PC-3 (cell line): ENCODE results near the gene PODXL2. TPM values are rescaled to one million over a fixed set of nuclear protein-coding genes. Genes with fewer than 3 reads are reported as not detected.

Experiments used
- ATAC-seq: fragments of 200-7000 bp; cut with Tn5 transposase; 2 replicates; pipeline ENCODE4 v1.9.1; 2020; ENCODE audit warnings: mild to moderate bottlenecking, moderate library complexity
- BruUV-seq: library from RNA; stranded (reverse); fragments of 400-500 nt; replicated peaks from 2 replicates; lab custom pipeline; 2021; lab: Mats Ljungman, UMichigan
- CTCF ChIA-PET: fragments of 300-600 bp; sonication (Branson Sonifier 250); formaldehyde crosslinking; loops from one replicate; lab custom pipeline; 2022; ENCODE audit warnings: antibody characterized with exemption; lab: Charles Lee
- POLR2A ChIA-PET: fragments of 300-600 bp; sonication (Branson Sonifier 250); formaldehyde crosslinking; loops from one replicate; lab custom pipeline; 2022; ENCODE audit warnings: antibody characterized with exemption; ENCODE audit not compliant: unreplicated experiment; lab: Charles Lee
- DNase-seq: peaks from one replicate; pipeline ENCODE4 v3.0.0-alpha.2; 2015
- H2AFZ ChIP-seq: fragments of 300-600 bp; sonication (generic); 2 replicates; pipeline ENCODE4 v1.6.0; 2016; ENCODE audit warnings: antibody characterized with exemption, low read length
- H3F3A ChIP-seq: fragments of 300-600 bp; sonication (generic); one replicate; pipeline ENCODE4 v1.6.0; 2017; ENCODE audit warnings: antibody characterized with exemption, low read length, control low read depth, mild to moderate bottlenecking; ENCODE audit not compliant: unreplicated experiment
- H3K27ac ChIP-seq: fragments of 300-600 bp; sonication (generic); 2 replicates; pipeline ENCODE4 v1.5.1; 2016; ENCODE audit warnings: mild to moderate bottlenecking, low read length
- H3K27me3 ChIP-seq: fragments of 300-600 bp; sonication (generic); 2 replicates; pipeline ENCODE4 v1.6.1; 2016; ENCODE audit warnings: low read length, mixed read lengths
- H3K36me3 ChIP-seq: fragments of 300-600 bp; sonication (generic); 2 replicates; pipeline ENCODE4 v1.6.1; 2016; ENCODE audit warnings: low read depth, mixed run types, low read length, mixed read lengths
- H3K4me1 ChIP-seq: fragments of 300-600 bp; sonication (generic); 2 replicates; pipeline ENCODE4 v1.5.1; 2016; ENCODE audit warnings: low read length; ENCODE audit not compliant: insufficient read depth
- H3K4me2 ChIP-seq: fragments of 300-600 bp; sonication (generic); 2 replicates; pipeline ENCODE4 v1.6.0; 2016; ENCODE audit warnings: low read length
- H3K4me3 ChIP-seq: fragments of 300-600 bp; sonication (generic); 2 replicates; pipeline ENCODE4 v1.5.1; 2016; ENCODE audit warnings: mild to moderate bottlenecking, low read length, mixed read lengths
- H3K79me2 ChIP-seq: fragments of 300-600 bp; sonication (generic); 2 replicates; pipeline ENCODE4 v1.6.1; 2017; ENCODE audit warnings: low read length, mixed read lengths
- H3K9ac ChIP-seq: fragments of 300-600 bp; sonication (generic); 2 replicates; pipeline ENCODE4 v1.6.0; 2016; ENCODE audit warnings: mild to moderate bottlenecking, low read length
- H3K9me2 ChIP-seq: fragments of 300-600 bp; sonication (generic); replicated peaks from 2 replicates; pipeline ENCODE4 v1.6.1; 2016; ENCODE audit warnings: mixed run types, low read length, mixed read lengths
- H3K9me3 ChIP-seq: fragments of 300-600 bp; sonication (generic); 2 replicates; pipeline ENCODE4 v1.6.1; 2016; ENCODE audit warnings: low read length, mixed read lengths
- H4K20me1 ChIP-seq: fragments of 300-600 bp; sonication (generic); 2 replicates; pipeline ENCODE4 v1.6.1; 2016; ENCODE audit warnings: low read length, mixed read lengths
- CTCF ChIP-seq: fragments of 300-600 bp; sonication (generic); conservative IDR thresholded peaks from 2 replicates; pipeline ENCODE4 v1.5.1; 2017; ENCODE audit warnings: antibody characterized with exemption, low read depth, mild to moderate bottlenecking, low read length
- EZH2 ChIP-seq: fragments of 300-600 bp; sonication (generic); IDR thresholded peaks from one replicate; pipeline ENCODE4 v1.6.1; 2017; ENCODE audit warnings: antibody characterized with exemption, mild to moderate bottlenecking, low read length; ENCODE audit not compliant: unreplicated experiment
- EZH2phosphoT487 ChIP-seq: fragments of 300-600 bp; sonication (generic); IDR thresholded peaks from 2 replicates; pipeline ENCODE4 v1.6.1; 2018; ENCODE audit warnings: mild to moderate bottlenecking, antibody characterized with exemption, low read length, borderline replicate concordance
- intact Hi-C: fragments of 100-400 bp; cut with micrococcal nuclease; formaldehyde crosslinking; loops from 2 replicates; pipeline ENCODE4 v1.9.0; 2023
- total RNA-seq: library from RNA; depleted of rRNA; stranded (reverse); fragments of >200 nt; gene quantifications from 2 replicates; pipeline ENCODE4 v1.2.3, GENCODE V29; 2014

PODXL2 gene
- total RNA-seq, 1 experiment from 2014 or later, result 32.4 TPM

- H3K27me3 ChIP-seq, result no peaks in the 10 kb centered on the region
- no peak overlapping the region for H3K4me2 ChIP-seq
- no peaks in the 10 kb centered on the region for H3K9me2 ChIP-seq
- no peak overlapping the region for H3K9ac ChIP-seq
- H4K20me1 ChIP-seq, result no peaks in the 10 kb centered on the region
- ChIA-PET CTCF (no interaction called here), POLR2A (no interaction called here)
- no peaks in the 10 kb centered on the region for H3K79me2 ChIP-seq
- no peak for TF ChIP-seq CTCF
- no peak overlapping the region for H3K4me3 ChIP-seq
- no TSS peak for BruUV-seq
- intact Hi-C loops, result no loop called here
- H3F3A ChIP-seq, result no peaks in the 10 kb centered on the region
- peak; percentile 53 for ATAC-seq
- no peaks in the 10 kb centered on the region for H3K36me3 ChIP-seq
- no peak overlapping the region for H3K27ac ChIP-seq
- no peaks in the 10 kb centered on the region for H3K4me1 ChIP-seq
- H2AFZ ChIP-seq, result no peak overlapping the region
- H3K9me3 ChIP-seq, result no peaks in the 10 kb centered on the region
- peak; percentile 37 for DNase-seq
Measured at GRCh38 chr3:127639173-127640041, 10.4 kb downstream of the PODXL2 start.

GRCh38 chr3:127640042-127640355, 11.0 kb downstream of the PODXL2 start:
- no peaks in the 10 kb centered on the region for H4K20me1 ChIP-seq
- no peaks in the 10 kb centered on the region for H3K79me2 ChIP-seq
- H3K9me3 ChIP-seq, result no peaks in the 10 kb centered on the region
- ChIA-PET CTCF (no interaction called here), POLR2A (no interaction called here)
- H3K4me3 ChIP-seq, result no peak overlapping the region
- no TSS peak for BruUV-seq
- no peak for DNase-seq
- no peak overlapping the region for H3K9ac ChIP-seq
- H3K36me3 ChIP-seq, result no peaks in the 10 kb centered on the region
- intact Hi-C loops, result no loop called here
- H3K9me2 ChIP-seq, result no peaks in the 10 kb centered on the region
- H3K4me1 ChIP-seq, result no peaks in the 10 kb centered on the region
- no peaks in the 10 kb centered on the region for H3F3A ChIP-seq
- no peak overlapping the region for H3K27ac ChIP-seq
- no peaks in the 10 kb centered on the region for H3K27me3 ChIP-seq
- H3K4me2 ChIP-seq, result no peak overlapping the region
- no peak for TF ChIP-seq EZH2
- TF ChIP-seq CTCF, result no peak
- no peak for TF ChIP-seq EZH2phosphoT487
- no peak overlapping the region for H2AFZ ChIP-seq
- no peak for ATAC-seq

- Histone ChIP-seq H2AFZ (no peak overlapping the region), H3K79me2 (no peaks in the 10 kb centered on the region), H3K4me3 (no peak overlapping the region), H3K36me3 (no peaks in the 10 kb centered on the region), H3K27me3 (no peaks in the 10 kb centered on the region), H4K20me1 (no peaks in the 10 kb centered on the region), H3K9me3 (no peaks in the 10 kb centered on the region), H3F3A (no peaks in the 10 kb centered on the region), H3K9ac (no peak overlapping the region), H3K9me2 (no peaks in the 10 kb centered on the region), H3K4me2 (no peak overlapping the region), H3K4me1 (no peaks in the 10 kb centered on the region), H3K27ac (no peak overlapping the region)
- ATAC-seq, result no peak
- TF ChIP-seq EZH2phosphoT487, result no peak
- TF ChIP-seq CTCF, result no peak
- TF ChIP-seq EZH2, result no peak
- no TSS peak for BruUV-seq
- DNase-seq, result no peak
- intact Hi-C loops, result no loop called here
- ChIA-PET CTCF (interaction anchor here (0.5 kb wide), 1 partner anchor 47 kb away, joined by 3 read pairs; no protein-coding TSS in a partner anchor), POLR2A (no interaction called here)
Measured at GRCh38 chr3:127644641-127645370, 15.8 kb downstream of the PODXL2 start.
